Measurements from ENCODE around the gene FRMD8. TPM values are rescaled to one million over a fixed set of nuclear protein-coding genes. Genes with fewer than 3 reads are reported as not detected.

Gene FRMD8
- total and polyA plus RNA-seq, 9 of the 15 experiments (the other 6 are each of a cell fraction or from before 2014, with no cell fraction given): 4.5 to 54.5 (median 15.8) TPM

GRCh38 chr11:65425971-65426838, 39.8 kb downstream of the FRMD8 start (continued):
- TF ChIP-seq ZNF431 (CRISPR knock-in tag; IDR thresholded peaks at IDR 0.05) (0 out of 2 replicates have a peak, but pooled peaks have one; percentile 32), THAP12 (CRISPR knock-in tag; IDR thresholded peaks at IDR 0.05) (0 out of 2 replicates have a peak, but pooled peaks have one; percentile 5), ZNF77 (CRISPR knock-in tag; IDR thresholded peaks at IDR 0.05) (no peak), ZBTB7A (IDR thresholded peaks at IDR 0.05; ENCODE audit: borderline replicate concordance, control insufficient read depth, low read depth, low read length) (no peak), ATF7 (IDR thresholded peaks at IDR 0.05) (peak; percentile 88), ZNF133 (CRISPR knock-in tag; IDR thresholded peaks at IDR 0.05) (no peak), ZNF695 (CRISPR knock-in tag; IDR thresholded peaks at IDR 0.05) (no peak), POLR2AphosphoS2 (IDR thresholded peaks at IDR 0.05; ENCODE audit: low read length) (peak; percentile 34), NELFE (IDR thresholded peaks at IDR 0.05; ENCODE audit: insufficient read depth, insufficient read length) (no peak), SNAPC5 (CRISPR knock-in tag; IDR thresholded peaks at IDR 0.05) (no peak), ZNF75A (CRISPR knock-in tag; IDR thresholded peaks at IDR 0.05) (0 out of 2 replicates have a peak, but pooled peaks have one; percentile 10), TAF9B (IDR thresholded peaks at IDR 0.05; ENCODE audit: partially characterized antibody) (no peak), CTCF (IDR thresholded peaks at IDR 0.05 in 2 of 3, conservative IDR thresholded peaks at IDR 0.05 in 1 of 3; ENCODE audit: insufficient read depth in 2 of 3, low read depth in 1 of 3, low read length in 3 of 3) (no peak), BCLAF1 (IDR thresholded peaks at IDR 0.05; ENCODE audit: borderline replicate concordance in 1 of 2, control insufficient read depth in 1 of 2, low read depth in 2 of 2, low read length in 1 of 2) (peak in 1 of 2 experiments; percentile 43; a peak in 2 of 4 replicates), TBL1XR1 (IDR thresholded peaks at IDR 0.05; ENCODE audit: low read length in 2 of 2) (peak in 1 of 2 experiments; percentile 10; a peak in 2 of 4 replicates), HMG20A (CRISPR knock-in tag; conservative IDR thresholded peaks at IDR 0.05) (no peak), RCOR1 (IDR thresholded peaks at IDR 0.05; ENCODE audit: borderline replicate concordance in 1 of 2, low read depth in 2 of 2, low read length in 2 of 2) (no peak), SNRNP70 (optimal IDR thresholded peaks at IDR 0.05; ENCODE audit: low read depth, low read length) (no peak), HDAC6 (IDR thresholded peaks at IDR 0.05; ENCODE audit: low read depth, low read length) (no peak)

All from K562 (cell line).